ENCODE data around the gene ETS1.

The ETS1 gene

DNA sequence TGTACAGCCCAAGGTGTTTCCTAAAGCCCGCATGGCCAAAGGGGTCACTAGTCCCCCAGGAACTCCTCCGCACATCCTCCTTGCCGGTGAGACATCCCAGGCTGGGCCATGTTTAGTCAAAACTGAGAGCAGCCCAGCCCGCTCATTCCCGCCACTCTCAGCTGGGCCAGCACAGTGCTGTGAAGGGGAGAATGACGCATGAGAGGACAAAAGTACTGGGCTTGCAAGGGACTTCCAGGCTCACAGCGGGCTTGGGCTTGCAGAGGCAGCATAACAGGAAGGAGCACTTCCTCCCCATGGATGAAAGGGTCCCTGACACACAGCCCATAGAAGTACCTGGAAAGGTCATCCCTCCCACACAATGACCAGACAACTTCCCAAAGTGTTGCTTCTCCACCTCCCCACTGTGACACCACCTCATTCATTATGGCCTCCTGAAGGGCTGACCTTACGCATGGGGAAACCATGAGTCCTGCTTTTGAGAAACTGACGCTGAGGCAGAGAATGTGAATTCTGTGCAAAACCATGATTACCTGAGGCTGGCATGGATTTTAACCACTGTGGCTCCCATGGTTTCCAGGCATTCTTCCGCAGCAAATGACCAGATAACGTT lies 19.1 kb downstream of the ETS1 start:
- DNase-seq (ENCODE audit: low spot score) = no peak

DNA sequence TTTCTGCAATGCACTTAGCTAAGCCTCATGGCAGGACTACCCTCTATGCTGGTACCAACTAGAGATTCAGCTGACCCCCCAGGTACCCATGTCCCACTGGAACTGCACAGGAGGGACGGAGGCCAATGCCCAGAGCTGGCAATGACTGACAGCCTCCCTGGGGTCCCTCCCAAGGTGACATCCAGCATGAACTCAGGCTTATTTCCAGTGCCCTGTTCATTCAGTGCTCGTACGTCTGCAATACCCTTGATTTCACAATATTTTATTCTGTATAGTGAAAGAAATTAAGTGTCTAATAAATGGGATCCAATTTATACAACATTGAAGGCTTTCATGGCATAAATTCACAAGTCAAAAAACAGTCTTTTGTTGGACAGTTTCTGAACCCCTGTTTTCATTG lies 20.2 kb downstream of the ETS1 start:
- DNase-seq (ENCODE audit: low spot score) = no peak

DNA sequence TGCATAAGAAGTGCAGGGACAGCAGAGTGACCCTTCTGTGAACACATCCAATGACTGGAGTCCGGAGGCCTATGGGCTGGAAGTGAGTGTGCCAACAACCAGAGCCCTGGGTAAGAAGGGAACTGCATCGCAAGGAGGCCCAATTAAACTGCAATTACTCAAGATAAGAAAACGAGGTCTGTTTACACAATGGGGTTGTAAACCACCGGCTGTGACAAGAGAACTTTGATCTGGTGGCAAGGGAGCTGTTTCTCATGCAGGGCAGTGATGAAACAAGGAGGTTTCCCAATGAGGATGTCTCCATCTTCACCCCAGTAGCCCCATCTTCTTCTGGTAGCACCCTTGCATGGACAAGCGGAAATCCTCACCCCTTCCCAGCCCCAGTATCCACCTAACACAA lies 21.5 kb downstream of the ETS1 start:
- DNase-seq (ENCODE audit: low spot score) = no peak

DNA sequence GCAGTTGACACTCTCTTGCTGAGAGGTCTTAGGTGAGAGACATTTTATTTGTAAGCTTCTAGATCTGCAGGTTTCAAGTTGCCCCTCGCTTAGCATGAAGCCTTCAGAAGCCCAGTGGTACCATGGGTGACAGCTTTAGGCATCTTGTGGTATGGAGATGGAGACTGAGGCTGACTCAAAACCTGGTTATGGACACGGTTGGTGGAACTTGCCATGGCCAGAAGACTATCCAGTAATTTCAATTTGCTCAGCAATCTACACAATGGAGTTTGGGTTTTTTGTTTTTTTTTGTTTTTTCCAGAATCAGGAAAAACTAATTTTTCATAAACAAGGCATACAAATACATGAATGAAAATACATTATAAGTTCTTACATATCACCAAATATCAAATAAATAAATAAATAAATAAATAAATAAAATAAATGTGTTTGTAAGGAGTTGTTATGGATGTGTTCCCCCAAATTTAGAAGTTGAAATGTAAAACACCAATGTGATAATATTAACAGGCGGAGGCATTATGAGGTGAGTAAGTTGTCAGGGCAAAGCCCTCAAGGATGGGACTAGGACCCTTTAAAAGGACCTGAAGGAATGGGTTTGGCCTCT lies 22.6 kb downstream of the ETS1 start:
- DNase-seq (ENCODE audit: low spot score) = no peak

DNA sequence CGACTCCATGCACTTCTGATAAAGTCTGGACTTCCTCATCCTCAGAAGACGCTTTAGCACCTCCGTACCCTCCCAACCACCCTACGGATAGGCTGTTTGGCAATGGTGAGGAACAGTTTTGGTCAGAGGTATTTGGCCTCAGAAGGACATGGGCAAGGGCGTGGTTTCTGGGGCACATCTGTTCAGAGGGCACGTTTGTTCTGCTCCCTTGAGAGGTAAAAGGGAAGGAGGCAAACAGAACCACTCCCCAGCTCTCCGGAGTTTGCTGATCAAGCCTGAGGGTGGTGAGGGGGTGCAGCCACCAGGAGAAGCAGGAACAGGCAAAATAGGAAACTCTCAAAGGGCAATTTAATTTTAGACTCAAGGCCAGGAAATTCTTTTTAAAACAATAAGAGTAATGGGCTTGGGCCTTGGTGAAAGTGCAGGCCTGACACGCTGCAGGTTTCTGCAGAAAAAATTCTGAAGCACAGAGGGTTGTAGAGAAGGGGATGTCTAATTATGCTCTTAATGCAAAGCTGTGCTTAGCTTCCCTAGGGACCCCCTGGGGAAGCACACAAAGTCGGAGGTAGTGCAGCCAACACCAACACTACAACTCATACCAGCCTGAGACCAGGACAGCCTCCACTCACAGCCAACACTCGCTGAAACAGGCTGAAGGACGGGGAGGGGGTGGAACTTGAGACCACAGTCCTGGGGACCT lies 23.3 kb downstream of the ETS1 start:
- no peak for DNase-seq (ENCODE audit: low spot score)

DNA sequence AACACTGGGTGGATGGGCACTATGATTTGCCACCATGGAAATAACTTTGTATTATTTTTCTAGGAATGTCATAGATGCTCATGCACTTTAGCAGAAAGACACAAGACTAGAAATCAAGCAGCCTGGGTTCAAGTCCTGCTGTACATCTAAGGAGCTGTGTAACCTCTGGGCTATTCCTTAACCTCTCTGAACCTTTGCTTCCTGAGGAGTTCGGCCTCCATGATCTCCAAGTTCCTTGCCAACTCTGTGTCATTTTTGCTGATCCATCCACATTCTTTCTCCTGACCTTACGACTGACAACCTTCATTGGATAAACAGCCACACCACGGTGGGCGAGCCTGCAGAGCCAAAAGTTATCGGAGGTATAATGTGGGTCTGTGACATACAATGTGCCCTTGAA lies 24.1 kb downstream of the ETS1 start:
- no peak for DNase-seq (ENCODE audit: low spot score)

DNA sequence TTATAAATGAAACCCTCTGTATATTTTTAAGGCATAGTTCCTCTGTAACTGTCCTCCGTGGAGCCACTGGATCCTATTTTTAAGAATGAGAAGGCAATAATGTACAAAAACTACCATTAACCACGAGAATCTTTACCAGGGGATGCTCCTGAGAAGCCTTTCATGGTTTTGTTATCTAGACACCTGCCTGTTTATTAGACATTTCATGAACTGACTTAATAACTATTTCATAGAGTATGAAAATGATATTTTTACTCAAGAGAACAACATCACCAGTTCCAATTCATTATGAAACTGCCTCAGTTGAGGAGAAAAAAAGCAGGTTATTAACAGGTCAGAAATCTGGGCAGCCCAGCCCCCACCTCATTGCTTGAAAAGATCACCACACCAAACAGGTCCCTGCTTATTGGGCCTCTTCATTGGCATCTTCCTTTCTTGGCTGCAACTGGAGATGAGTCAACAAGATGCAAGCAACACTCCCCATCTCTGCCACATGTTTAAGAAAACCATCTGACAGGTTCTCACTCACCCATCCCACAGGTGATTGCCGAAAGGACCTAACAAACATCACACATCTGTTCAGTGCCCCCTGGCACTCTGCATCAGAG lies 27.8 kb downstream of the ETS1 start:
- no peak for DNase-seq (ENCODE audit: low spot score)

DNA sequence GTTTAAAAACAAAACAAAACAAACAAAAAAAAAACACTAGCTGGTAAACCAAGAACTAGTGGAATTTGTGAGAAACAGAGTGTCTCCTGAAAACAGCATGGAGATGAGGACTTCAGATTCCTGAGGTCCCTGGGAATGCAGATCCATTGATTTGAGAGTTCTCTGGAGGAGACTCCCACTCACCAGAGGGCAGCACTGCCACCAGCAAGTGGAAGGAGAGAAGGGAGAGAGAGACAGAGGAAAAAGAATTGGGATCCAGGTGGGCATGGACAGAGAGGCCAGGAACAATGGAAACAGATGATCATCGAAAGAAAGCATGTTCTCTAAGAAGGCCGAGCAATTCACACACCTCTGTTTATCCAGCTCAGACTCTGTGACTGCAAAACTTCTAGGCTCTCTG lies 31.8 kb downstream of the ETS1 start:
- DNase-seq (ENCODE audit: low spot score) = no peak

DNA sequence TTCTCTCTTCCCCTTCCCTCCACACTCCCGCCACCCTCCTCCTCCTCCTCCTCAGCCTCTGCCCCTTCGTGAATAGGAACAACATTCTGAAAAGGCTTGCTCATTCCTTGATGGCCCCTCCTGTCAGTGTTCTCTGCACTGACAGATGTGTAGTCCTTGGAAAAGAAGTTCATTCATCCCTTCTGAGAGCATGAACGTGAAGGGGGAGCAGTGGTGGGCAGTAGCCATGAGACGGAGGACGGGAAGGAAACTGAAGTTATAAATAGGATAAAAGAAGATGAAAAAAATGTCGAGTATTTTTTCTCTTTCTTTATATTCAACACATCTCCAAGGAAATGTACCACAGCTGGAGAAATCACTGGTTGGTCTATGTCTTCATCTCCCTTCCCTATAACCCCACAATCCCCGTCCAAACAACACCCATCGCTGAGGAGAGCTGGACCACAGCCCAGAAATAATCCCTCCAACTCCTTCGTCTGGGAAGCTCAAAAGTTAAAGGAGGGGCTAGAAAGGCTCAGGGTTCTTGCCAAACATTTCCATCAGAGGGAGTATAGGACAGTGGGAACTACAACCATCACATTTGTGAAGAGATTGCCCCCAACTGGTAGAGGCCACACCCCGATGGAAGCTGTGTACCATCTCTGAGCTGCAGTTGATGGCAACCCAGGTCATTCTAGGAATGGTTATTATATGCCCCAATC lies 33.5 kb downstream of the ETS1 start:
- DNase-seq (ENCODE audit: low spot score) = no peak

DNA sequence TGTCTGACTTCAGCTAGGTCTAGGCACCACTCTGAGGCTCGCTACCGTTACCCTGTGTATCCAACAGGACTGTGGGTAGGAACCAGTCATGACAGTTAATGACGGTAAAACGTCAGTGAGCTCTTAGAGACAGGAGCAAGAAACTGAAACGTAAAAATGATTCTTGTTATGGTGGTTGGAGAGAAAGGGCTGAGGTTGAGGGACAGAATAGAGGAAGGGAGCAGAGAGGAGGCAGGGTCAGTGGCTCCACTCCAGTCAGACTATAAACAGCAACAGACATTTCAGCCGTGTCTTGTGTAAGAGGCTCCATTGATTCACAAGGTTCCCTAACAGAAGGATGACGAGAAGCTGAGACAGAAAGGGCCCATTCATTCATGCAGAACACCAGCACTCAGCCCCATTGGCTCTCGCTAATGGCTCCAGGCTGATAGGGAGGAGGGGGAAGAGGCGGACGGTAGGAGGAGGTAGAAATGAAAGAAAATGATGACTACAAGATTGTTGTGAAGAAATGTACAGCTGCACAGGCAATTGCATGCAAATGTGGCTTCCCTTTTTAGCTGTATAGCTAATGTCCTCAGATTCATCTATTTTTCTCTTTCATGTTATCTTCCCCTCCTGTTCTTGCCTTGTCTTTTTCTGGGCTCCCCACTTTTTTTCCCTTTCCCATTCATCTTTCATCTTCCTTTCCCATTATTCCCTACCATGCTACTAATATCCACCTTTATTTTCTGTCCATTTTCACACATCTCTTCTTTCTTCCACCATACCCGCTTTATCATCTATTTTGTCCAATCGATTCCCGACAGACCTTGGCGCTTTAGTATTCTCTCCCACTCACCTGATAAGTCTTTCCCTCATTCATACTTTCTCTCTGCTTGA lies 34.3 kb downstream of the ETS1 start:
- no peak for DNase-seq (ENCODE audit: low spot score)

DNA sequence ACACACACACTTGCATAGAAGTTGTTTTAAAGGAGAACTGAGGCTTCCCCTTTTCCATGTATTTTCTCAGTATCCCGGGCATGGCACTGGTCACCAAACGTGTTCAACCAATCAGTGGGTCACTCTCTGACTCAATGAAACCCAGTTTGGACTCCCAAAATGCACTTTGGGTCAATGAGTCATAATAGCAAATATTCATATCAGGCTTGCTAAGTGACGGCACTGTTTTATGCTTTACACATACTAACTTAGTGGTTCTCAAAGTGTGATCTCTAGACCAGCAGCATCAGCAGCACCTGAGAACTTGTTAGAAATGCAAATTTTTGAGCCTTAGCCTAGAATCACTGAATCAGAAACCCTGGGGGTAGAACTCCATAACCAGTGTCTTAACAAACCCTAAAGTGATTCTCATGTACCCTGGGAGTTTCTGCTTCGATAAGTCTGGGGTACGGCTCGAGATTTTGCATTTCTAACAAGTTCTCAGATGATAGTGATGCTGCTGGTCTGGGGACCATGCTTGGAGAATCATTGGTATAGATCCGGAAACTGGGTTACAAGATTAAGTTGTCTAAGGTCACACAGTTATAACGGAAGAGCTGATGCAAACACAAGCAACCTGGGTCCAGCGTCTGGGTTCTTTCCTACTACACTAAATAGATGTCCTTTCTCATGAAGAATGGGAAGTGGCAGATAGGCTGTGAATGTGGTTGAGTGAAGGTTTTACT lies 35.6 kb downstream of the ETS1 start:
- DNase-seq (ENCODE audit: low spot score) = no peak

DNA sequence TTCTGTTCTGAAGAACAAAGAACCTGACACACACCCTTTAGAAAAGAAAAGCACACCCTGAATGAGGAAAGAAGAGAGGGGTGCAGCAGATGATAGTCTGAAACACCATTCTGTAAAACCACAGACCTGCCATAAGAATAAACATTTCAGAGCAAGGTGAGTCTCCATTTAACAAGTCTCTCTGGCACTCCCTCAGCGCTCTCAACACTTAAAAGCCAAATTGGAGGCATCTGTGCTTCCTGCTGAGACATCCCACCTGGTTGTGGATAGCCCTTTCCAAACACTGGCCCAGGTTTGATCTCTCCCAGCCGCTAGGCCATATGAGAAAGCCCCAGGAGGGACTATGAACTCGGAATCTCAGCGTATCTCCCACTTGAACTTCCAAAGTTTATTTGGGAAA lies 36.3 kb downstream of the ETS1 start:
- no peak for DNase-seq (ENCODE audit: low spot score)

DNA sequence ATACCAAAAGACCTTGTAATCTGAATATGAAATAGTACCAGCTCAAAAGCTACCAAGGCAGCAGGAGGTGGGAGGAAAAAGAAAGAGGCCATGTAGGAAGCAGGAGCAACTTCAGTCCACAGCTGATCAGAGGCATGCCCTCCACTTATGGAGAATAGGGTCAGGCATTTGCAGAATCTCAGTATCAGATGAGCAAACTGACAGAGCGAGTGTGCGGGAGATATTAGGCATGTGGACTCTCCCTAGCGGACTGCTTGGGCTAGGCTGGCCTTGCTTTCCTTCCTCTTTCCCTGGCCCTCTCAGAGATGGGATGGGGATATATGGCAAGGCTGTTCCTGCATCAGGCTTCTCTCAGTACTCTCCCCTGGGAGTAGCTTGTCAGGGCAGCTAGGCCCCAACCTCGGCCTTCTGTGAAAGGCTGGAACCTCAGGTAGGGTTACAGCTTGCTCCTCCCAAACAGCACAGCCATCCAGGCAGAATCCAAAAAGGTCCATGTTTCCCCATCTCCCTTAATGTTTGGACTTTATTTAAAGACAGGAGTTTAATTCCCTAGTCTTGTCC lies 37.0 kb downstream of the ETS1 start:
- DNase-seq (ENCODE audit: low spot score) = no peak

DNA sequence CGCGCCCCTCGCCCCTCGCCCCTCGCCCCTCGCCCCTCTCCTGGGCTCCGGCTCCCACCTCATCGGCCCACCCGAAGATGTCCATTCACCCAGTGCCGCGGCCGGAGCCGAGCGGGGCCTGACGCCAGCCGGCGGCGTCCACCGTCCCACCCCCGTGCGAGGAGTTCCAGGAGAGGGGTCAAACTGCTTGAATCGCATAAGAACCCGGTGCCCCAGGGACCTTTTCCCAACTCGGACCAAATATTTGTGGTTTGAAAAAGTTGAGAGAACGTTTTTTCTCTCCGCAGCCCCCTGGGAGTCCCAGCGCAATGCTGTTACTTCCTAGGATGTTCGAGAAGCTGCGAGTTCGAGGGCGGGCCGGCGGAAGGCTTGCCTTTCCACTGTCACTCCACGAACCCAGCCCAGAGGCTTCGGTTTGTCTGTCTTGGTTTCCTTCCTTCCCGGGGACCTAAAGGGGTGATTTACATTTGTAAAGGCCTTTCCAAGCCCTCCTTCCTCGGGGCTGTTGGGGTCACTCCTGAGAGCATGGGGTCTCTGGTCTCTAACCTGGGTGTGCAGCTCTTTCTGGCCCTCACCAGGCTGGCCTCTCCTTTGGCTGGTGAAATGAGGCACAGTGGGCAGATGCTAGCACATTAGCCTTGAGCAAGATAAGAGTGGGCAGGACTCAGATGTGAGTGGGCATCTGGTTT lies 38.0 kb downstream of the ETS1 start:
- no peak for DNase-seq (ENCODE audit: low spot score)

DNA sequence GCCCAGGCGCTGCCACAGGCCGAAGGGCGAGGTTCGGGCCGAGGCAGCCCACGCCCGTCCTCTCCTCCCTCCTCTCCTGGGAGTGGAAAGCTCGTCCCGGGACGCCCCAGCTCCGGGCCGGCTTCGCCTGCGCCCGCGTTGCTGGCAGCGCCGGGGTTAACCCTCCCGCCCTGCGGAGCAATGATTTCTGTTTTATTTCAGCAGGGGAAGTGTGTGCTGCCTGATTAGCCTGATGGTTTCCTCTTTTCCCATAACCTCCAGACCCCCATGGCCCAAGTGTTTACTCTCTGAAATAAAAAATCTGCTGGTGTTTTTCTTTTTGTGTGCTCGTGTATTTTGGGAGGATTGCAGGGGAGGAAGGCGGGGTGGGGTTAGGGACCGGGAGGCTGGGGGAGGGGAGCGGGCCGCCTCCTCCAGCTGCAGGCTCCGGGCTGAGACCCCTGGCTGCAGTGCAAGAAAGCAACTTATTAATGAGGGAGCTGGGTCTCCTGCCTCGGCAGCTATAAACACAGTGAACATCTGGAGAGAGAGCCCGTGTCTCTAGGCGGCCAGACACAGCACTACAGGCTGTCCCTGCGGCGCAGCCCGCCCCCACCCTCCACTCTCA lies 38.6 kb downstream of the ETS1 start:
- DNase-seq (ENCODE audit: low spot score) = no peak

DNA sequence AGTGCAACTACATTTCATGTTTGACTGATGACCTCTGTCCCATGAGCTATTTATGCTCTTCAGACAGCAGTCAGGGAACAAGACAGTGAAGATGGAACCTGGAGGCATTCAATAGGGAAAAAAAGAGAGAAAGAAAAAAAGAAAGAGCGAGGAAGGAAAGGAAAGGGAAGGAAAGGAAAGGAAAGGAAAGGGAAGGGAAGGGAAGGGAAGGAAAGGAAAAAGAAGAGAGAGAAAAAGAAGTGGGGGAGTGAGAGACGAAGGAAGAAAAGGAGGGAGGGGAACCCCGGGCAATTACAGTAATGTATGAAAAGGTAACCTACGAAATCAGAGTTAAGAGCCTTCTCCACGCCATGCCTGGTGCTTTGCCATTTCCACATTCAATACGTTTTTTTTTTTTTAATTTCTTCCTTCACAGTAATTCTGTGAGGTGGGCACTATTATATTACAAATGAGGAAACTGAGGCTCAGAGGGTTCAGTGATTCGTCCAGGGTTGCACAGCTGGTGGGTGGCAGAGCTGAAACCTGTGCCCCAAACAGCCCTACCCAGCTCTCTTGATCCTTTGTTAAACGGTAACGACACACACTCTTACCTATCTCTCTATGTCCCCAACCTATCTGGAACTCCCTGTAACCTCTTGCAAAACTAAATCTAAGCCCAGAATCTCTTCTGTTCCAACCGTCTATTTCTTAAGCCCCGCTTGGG lies 39.3 kb downstream of the ETS1 start:
- DNase-seq (ENCODE audit: low spot score) = no peak

DNA sequence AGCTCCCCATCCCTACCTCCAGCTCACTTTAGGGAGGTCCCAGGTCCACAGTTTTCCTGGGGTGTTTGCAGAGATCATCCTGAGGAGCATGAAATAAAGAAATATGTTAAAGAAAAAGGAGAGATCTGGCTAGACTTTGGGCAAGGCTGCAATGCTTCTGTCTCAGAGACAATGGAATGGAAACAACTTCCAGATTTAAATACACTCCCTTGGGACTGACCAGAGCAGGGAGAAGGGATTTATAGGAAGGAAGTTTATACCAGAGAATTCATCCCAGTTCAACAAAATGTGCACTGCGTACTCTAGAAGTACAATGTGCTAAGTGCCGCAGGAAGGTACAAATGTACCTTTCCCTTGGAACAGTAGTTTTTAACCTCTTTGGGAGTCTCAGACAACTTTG lies 40.4 kb downstream of the ETS1 start:
- DNase-seq (ENCODE audit: low spot score) = no peak

DNA sequence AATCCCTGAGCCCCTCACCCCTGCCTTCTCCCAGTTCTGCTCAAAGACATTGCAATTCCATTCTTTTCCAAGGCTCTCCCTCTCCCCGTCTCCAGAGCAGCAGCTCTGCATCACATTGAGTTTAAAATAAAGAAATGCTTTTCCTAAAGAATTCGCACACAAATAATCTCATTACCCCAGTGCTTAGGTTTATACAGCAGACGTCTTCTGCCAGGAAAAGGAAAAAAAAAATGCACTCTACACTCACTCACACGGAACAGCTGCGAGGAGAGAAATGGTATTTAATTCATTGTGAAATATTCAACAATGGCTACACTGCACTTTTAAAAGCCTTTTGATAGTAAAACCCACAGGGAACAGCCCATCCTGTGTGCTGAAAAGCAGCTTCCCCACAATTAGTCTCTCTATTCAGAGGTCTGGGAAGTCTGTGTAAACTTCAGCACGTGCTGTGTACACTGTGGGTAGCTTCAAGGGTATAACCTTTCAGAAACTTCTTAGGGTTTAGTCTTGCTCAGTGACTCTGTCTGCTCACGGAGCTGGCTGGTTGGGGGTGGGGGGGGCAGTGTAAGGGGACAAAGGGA lies 42.8 kb downstream of the ETS1 start:
- DNase-seq (ENCODE audit: low spot score) = no peak

DNA sequence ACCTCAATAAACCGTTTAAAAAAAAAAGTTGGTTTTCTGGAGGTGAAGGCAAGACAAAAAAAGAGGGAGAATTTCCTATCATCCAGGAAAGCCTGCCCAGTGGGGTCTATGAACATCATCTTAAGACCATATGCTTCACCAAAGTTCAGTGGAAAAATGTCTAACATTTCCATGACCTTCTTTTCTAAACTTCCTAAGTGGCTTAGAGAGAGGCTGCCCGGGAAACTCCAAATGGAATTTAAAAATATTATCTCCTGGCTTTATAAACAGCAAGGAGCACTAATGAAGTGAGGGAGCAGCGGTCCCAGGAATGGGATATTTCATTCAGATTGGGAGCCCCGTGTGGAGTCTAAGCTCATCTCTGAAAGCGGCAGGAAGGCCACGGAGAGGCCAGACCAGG lies 46.9 kb downstream of the ETS1 start:
- DNase-seq (ENCODE audit: low spot score) = no peak
